A673 (cell line): ENCODE results near the gene CENPO. TPM values are rescaled to one million over a fixed set of nuclear protein-coding genes. Genes with fewer than 3 reads are reported as not detected.

Experiments used
- BruUV-seq: library from RNA; stranded (reverse); fragments of 400-500 nt; replicated peaks from 2 replicates; lab custom pipeline; 2021; lab: Mats Ljungman, UMichigan
- CTCF ChIA-PET: fragments of 300-600 bp; sonication (Branson Sonifier 250); formaldehyde crosslinking; loops from one replicate; lab custom pipeline; 2022; ENCODE audit warnings: antibody characterized with exemption; lab: Charles Lee
- POLR2A ChIA-PET: fragments of 300-600 bp; sonication (Branson Sonifier 250); formaldehyde crosslinking; loops from one replicate; lab custom pipeline; 2022; ENCODE audit warnings: antibody characterized with exemption; ENCODE audit not compliant: low non-redundant PET; lab: Charles Lee
- DNase-seq: peaks from one replicate; pipeline ENCODE4 v3.0.0-alpha.2; 2015; ENCODE audit warnings: low spot score
- H3K27ac ChIP-seq: fragments of 200-600 bp; sonication (generic); 2 replicates; pipeline ENCODE4 v1.5.1; 2016; ENCODE audit warnings: mixed run types, low read depth, mild to moderate bottlenecking, mixed read lengths, antibody characterized with exemption, low read length; ENCODE audit not compliant: poor library complexity, severe bottlenecking
- H3K27me3 ChIP-seq: fragments of 200-600 bp; sonication (generic); replicated peaks from 2 replicates; pipeline ENCODE4 v1.6.1; 2017; ENCODE audit warnings: mixed run types, low read depth, mild to moderate bottlenecking, mixed read lengths, antibody characterized with exemption, low read length; ENCODE audit not compliant: insufficient read depth, poor library complexity
- H3K36me3 ChIP-seq: fragments of 200-600 bp; sonication (generic); 2 replicates; pipeline ENCODE4 v1.6.1; 2016; ENCODE audit warnings: mixed run types, mild to moderate bottlenecking, mixed read lengths, antibody characterized with exemption, low read length; ENCODE audit not compliant: insufficient read depth, poor library complexity, severe bottlenecking
- H3K4me1 ChIP-seq: fragments of 200-600 bp; sonication (generic); 2 replicates; pipeline ENCODE4 v1.6.1; 2017; ENCODE audit warnings: mixed run types, mild to moderate bottlenecking, mixed read lengths, antibody characterized with exemption, low read length; ENCODE audit not compliant: insufficient read depth, poor library complexity, severe bottlenecking
- H3K4me3 ChIP-seq: fragments of 200-600 bp; sonication (generic); 2 replicates; pipeline ENCODE4 v1.5.1; 2016; ENCODE audit warnings: low read depth, mixed run types, mild to moderate bottlenecking, mixed read lengths, low read length; ENCODE audit not compliant: poor library complexity, severe bottlenecking
- H3K9me3 ChIP-seq: fragments of 200-600 bp; sonication (generic); 2 replicates; pipeline ENCODE4 v1.6.1; 2016; ENCODE audit warnings: mixed run types, low read depth, mild to moderate bottlenecking, mixed read lengths, antibody characterized with exemption, low read length; ENCODE audit not compliant: poor library complexity, severe bottlenecking
- EZH2 ChIP-seq: fragments of 200-600 bp; sonication (generic); IDR thresholded peaks from 2 replicates; pipeline ENCODE4 v1.6.1; 2017; ENCODE audit warnings: borderline replicate concordance, low read depth, mild to moderate bottlenecking, mixed read lengths, antibody characterized with exemption, low read length; ENCODE audit not compliant: poor library complexity, severe bottlenecking
- intact Hi-C: fragments of 100-400 bp; cut with micrococcal nuclease; formaldehyde crosslinking; loops from one replicate; pipeline ENCODE4 v1.10.0; 2022; ENCODE audit not compliant: unreplicated experiment
- total RNA-seq: library from RNA; stranded (reverse); gene quantifications from 2 replicates; pipeline ENCODE4 v1.2.3, GENCODE V29; 2021
- TF ChIP-seq, protein P1 (sequence below): fragments of 300-800, 200-600 bp; sonication (generic); conservative IDR thresholded peaks from 2 replicates; pipeline ENCODE4 v1.5.1; 2017; ENCODE audit warnings: low read depth, mild to moderate bottlenecking, antibody characterized with exemption, low read length, moderate library complexity, mixed read lengths

CENPO gene
- total RNA-seq, 1 experiment from 2014 or later: 69.4 TPM

DNA sequence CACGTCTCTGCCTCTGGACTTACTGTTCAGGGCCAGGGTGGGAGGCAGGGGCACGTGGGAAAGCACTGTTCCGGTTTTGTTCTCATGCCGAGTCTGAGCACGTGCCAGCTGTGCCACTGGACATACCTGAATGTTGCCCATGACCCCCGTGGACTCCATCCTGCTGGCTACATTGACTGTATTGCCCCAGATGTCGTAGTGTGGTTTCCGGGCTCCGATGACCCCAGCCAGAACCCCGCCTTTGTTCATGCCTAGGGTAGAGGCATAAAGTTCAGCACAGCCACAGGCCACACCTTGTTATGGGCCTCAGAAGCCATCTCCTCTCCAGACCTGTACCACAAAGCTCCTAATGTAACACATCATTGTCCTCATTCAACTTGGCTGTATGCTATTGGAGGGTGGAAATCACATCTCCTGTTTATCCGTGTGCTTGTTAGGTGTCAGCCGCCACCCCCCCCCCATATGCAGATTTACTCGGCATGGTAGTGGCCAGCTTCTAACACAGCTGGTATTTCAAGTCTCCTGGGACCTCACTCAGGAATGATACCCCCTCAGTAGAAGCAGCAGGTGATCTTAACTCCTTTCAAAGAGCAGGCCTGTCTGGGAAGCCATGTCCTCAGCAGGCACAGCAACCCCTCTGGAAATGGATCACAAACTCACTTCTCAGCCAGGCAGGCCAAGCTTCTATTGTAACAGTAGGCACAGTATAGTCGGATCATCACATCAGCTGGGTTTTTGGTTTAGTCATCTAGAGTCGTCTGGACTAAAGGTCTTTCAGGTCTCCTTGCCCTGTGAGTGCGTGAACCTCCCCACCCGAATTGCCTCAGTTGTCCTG, 27.6 kb downstream of the CENPO start:
- H3K36me3 ChIP-seq: peaks cover 64% of the 10 kb centered on the region
- no peaks in the 10 kb centered on the region for H3K9me3 ChIP-seq
- H3K27me3 ChIP-seq: no peaks in the 10 kb centered on the region
- H3K4me3 ChIP-seq: no peak overlapping the region
- TF ChIP-seq, protein P1, sequence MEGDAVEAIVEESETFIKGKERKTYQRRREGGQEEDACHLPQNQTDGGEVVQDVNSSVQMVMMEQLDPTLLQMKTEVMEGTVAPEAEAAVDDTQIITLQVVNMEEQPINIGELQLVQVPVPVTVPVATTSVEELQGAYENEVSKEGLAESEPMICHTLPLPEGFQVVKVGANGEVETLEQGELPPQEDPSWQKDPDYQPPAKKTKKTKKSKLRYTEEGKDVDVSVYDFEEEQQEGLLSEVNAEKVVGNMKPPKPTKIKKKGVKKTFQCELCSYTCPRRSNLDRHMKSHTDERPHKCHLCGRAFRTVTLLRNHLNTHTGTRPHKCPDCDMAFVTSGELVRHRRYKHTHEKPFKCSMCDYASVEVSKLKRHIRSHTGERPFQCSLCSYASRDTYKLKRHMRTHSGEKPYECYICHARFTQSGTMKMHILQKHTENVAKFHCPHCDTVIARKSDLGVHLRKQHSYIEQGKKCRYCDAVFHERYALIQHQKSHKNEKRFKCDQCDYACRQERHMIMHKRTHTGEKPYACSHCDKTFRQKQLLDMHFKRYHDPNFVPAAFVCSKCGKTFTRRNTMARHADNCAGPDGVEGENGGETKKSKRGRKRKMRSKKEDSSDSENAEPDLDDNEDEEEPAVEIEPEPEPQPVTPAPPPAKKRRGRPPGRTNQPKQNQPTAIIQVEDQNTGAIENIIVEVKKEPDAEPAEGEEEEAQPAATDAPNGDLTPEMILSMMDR: no peak
- TF ChIP-seq EZH2: no peak
- DNase-seq: no peak
- no TSS peak for BruUV-seq
- POLR2A ChIA-PET: no interaction called here
- intact Hi-C loops: loop anchor here (10.0 kb wide), 1 partner anchor 326 kb away; the partner anchor contains the start of gene NCOA1
- H3K4me1 ChIP-seq: no peaks in the 10 kb centered on the region
- H3K27ac ChIP-seq: no peak overlapping the region
- CTCF ChIA-PET: no interaction called here

DNA sequence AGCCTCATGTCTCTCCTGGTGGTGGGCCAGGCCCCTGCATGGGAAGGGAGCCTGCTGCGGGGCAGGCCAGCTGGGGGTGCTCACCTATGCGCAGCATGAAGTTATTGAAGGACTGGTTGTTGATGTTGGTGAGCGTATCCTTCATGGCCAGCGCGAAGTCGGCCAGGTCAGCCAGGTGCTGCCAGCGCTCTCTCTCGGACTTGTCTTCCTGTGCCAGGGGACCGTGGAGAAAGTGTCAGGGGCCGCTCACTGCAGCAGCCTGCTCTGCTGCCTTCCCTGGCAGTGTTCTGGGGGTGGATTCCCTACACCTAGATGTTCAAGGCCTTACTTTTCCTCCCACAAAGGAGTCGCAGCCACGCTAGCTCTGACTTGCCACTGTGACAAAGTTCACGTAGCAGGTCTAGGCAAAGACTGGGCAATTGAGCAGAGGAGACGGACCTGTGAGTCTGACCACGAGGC, 28.2 kb downstream of the CENPO start:
- CTCF ChIA-PET: interaction anchor here (0.6 to 0.7 kb wide), 2 partner anchors 209 to 919 kb away, joined by 3 read pairs; no protein-coding TSS in a partner anchor
- BruUV-seq: no TSS peak
- POLR2A ChIA-PET: no interaction called here
- Histone ChIP-seq H3K27me3 (no peaks in the 10 kb centered on the region), H3K27ac (peak overlapping the region; percentile 35), H3K9me3 (no peaks in the 10 kb centered on the region), H3K4me3 (no peak overlapping the region), H3K36me3 (peaks cover 58% of the 10 kb centered on the region), H3K4me1 (no peaks in the 10 kb centered on the region)
- intact Hi-C loops: loop anchor here (10.0 kb wide), 1 partner anchor 327 kb away; the partner anchor contains the start of gene NCOA1
- no peak for DNase-seq
- TF ChIP-seq EZH2: no peak
- TF ChIP-seq, protein P1: no peak

DNA sequence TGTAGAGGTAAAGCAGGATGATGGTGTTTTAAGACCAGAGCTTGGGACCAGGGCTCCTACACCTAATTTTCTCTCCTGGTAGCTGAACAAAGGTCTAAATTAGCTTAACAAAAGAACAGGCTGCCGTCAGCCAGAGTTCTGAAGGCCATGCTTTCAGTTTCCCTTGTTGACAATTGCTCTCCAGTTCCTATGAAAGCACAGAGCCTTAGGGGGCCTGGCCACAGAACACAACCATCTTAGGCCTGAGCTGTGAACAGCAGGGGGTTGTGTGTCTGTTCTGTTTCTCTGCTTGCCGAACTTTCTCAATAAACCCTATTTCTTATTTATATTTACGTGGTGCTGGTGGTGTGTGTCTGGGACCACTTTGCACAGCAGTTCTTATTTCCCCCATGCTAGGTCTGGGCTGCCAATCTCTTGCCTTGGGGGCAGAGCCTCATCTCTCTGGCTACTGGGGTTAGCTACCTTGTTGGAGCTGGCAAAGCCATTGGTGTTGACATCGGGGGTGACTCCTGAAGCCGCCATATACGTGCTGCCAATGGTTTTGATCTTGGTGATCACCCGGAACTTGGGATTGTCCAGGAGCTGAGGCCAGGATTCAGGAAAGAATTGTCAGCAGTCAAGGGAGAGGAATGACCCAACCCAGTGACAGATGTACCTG, 29.0 kb downstream of the CENPO start:
- Histone ChIP-seq H3K27me3 (no peaks in the 10 kb centered on the region), H3K27ac (peak overlapping the region; percentile 35), H3K36me3 (peaks cover 51% of the 10 kb centered on the region), H3K4me1 (no peaks in the 10 kb centered on the region), H3K9me3 (no peaks in the 10 kb centered on the region), H3K4me3 (no peak overlapping the region)
- TF ChIP-seq, protein P1: no peak
- no peak for TF ChIP-seq EZH2
- ChIA-PET CTCF (interaction anchor here (0.6 to 0.7 kb wide), 2 partner anchors 209 to 918 kb away, joined by 3 read pairs; no protein-coding TSS in a partner anchor), POLR2A (no interaction called here)
- DNase-seq: peak; percentile 61
- intact Hi-C loops: loop anchor here (10.0 kb wide), 1 partner anchor 327 kb away; the partner anchor contains the start of gene NCOA1
- no TSS peak for BruUV-seq
